Left lobe of liver (tissue), 2 donors: ENCODE data around the gene KRTAP6-3. TPM values are rescaled to one million over a fixed set of nuclear protein-coding genes. Genes with fewer than 3 reads are reported as not detected.

Source experiments
- ATAC-seq: fragments of 200-7000 bp; cut with Tn5 transposase; one replicate; pipeline ENCODE4 v1.9.1; 2020; ENCODE audit warnings: mild to moderate bottlenecking, moderate library complexity
- DNase-seq: peaks from one replicate; pipeline ENCODE4 v3.0.0-alpha.2; 2020; ENCODE audit warnings: low spot score
- total RNA-seq: library from RNA; stranded (reverse); gene quantifications from one replicate; pipeline ENCODE4 v1.2.1, GENCODE V29; 2021
- donor health status: DM: no; HTN: no; CAD: no; lungs with moderate emphysema.
- donor health status: DM: no; HTN: yes; CAD: no.

Gene KRTAP6-3
- total RNA-seq, 1 donor from 2014 or later = not detected

GRCh38 chr21:30623362-30623761 is 31.1 kb downstream of the KRTAP6-3 start:
- ATAC-seq (no peak), DNase-seq (no peak)

- DNase-seq (no peak), ATAC-seq (no peak)
Measured at GRCh38 chr21:30625449-30626165, 33.4 kb downstream of the KRTAP6-3 start.

- ATAC-seq (no peak), DNase-seq (no peak)
Measured at GRCh38 chr21:30628109-30628508, 35.9 kb downstream of the KRTAP6-3 start.

GRCh38 chr21:30629200-30629599 is 37.0 kb downstream of the KRTAP6-3 start:
- ATAC-seq (no peak), DNase-seq (no peak)

- ATAC-seq (no peak), DNase-seq (no peak)
Measured at GRCh38 chr21:30634906-30635305, 42.7 kb downstream of the KRTAP6-3 start, which contains the start of gene KRTAP20-2. Gene KRTAP20-2 (plus strand): TSS chr21:30635206. CDS start chr21:30635264, 58 bp downstream.

GRCh38 chr21:30638686-30639085 is 46.4 kb downstream of the KRTAP6-3 start:
- ATAC-seq (no peak), DNase-seq (no peak)

GRCh38 chr21:30642564-30642963 is 50.3 kb downstream of the KRTAP6-3 start, which contains the start of gene KRTAP20-3:
Gene KRTAP20-3 (plus strand): TSS chr21:30642864.
- ATAC-seq = no peak
- no peak for DNase-seq

Other genes with a start within 250 kb of the KRTAP6-3 start
- not detected for gene KRTAP23-1, start 243.8 kb upstream of the KRTAP6-3 start, total RNA-seq
- gene KRTAP13-2, start 220.2 kb upstream of the KRTAP6-3 start, total RNA-seq = not detected
- not detected for gene KRTAP13-1, start 196.4 kb upstream of the KRTAP6-3 start, total RNA-seq
- gene KRTAP13-3, start 166.5 kb upstream of the KRTAP6-3 start, total RNA-seq = not detected
- gene KRTAP13-4, start 162.2 kb upstream of the KRTAP6-3 start, total RNA-seq = not detected
- not detected for gene KRTAP15-1, start 152.2 kb upstream of the KRTAP6-3 start, total RNA-seq
- gene KRTAP19-1, start 112.1 kb upstream of the KRTAP6-3 start, total RNA-seq = not detected
- gene KRTAP19-2, start 105.0 kb upstream of the KRTAP6-3 start, total RNA-seq = not detected
- gene KRTAP19-3, start 100.4 kb upstream of the KRTAP6-3 start, total RNA-seq = not detected
- gene KRTAP19-4, start 95.3 kb upstream of the KRTAP6-3 start, total RNA-seq = not detected
- gene KRTAP19-5, start 90.3 kb upstream of the KRTAP6-3 start, total RNA-seq = not detected
- not detected for gene KRTAP19-6, start 50.6 kb upstream of the KRTAP6-3 start, total RNA-seq
- gene KRTAP19-7, start 31.1 kb upstream of the KRTAP6-3 start, total RNA-seq = not detected
- gene KRTAP22-2, start 2.0 kb upstream of the KRTAP6-3 start, total RNA-seq = not detected
- not detected for gene KRTAP6-2, start 6.5 kb downstream of the KRTAP6-3 start, total RNA-seq
- gene KRTAP22-1, start 8.6 kb downstream of the KRTAP6-3 start, total RNA-seq = not detected
- gene KRTAP6-1, start 21.5 kb downstream of the KRTAP6-3 start, total RNA-seq = not detected
- not detected for gene KRTAP20-1, start 24.0 kb downstream of the KRTAP6-3 start, total RNA-seq
- gene KRTAP20-4, start 28.2 kb downstream of the KRTAP6-3 start, total RNA-seq = not detected
- not detected for gene KRTAP20-2, start 42.8 kb downstream of the KRTAP6-3 start, total RNA-seq
- not detected for gene KRTAP20-3, start 50.4 kb downstream of the KRTAP6-3 start, total RNA-seq
- not detected for gene KRTAP21-3, start 126.3 kb downstream of the KRTAP6-3 start, total RNA-seq
- gene KRTAP21-2, start 154.8 kb downstream of the KRTAP6-3 start, total RNA-seq = not detected
- not detected for gene KRTAP21-1, start 163.0 kb downstream of the KRTAP6-3 start, total RNA-seq
- not detected for gene KRTAP8-1, start 220.8 kb downstream of the KRTAP6-3 start, total RNA-seq
- not detected for gene KRTAP7-1, start 237.3 kb downstream of the KRTAP6-3 start, total RNA-seq